HepG2 (cell line): ENCODE measurements around the gene TBKBP1.

Source experiments
- CENPT ChIP-seq: sonication (generic); formaldehyde crosslinking; IDR thresholded peaks from 2 replicates; pipeline ENCODE4 v1.8.0; 2022; ENCODE audit warnings: low read depth, mild to moderate bottlenecking, moderate library complexity, missing genetic modification reagents
- KLF6 ChIP-seq: IDR thresholded peaks from 2 replicates; pipeline ENCODE4 v1.8.0; 2016; ENCODE audit warnings: missing biosample characterization, missing genetic modification reagents
- NFRKB ChIP-seq: fragments of 450-650 bp; IDR thresholded peaks from 2 replicates; pipeline ENCODE4 v1.6.1; 2017
- PBX3 ChIP-seq: sonication (generic); formaldehyde crosslinking; IDR thresholded peaks from 2 replicates; pipeline ENCODE4 v1.8.1; 2023; ENCODE audit warnings: missing genetic modification reagents, inconsistent platforms, borderline replicate concordance
- ZBTB10 ChIP-seq: sonication (generic); formaldehyde crosslinking; IDR thresholded peaks from 2 replicates; pipeline ENCODE4 v1.4.0; 2020; ENCODE audit warnings: missing genetic modification reagents, borderline replicate concordance
- ZBTB33 ChIP-seq: sonication (generic); formaldehyde crosslinking; IDR thresholded peaks from 2 replicates; pipeline ENCODE4 v1.4.0; 2020; ENCODE audit warnings: missing genetic modification reagents
- ZNF280D ChIP-seq: sonication (generic); formaldehyde crosslinking; IDR thresholded peaks from 2 replicates; pipeline ENCODE4 v1.5.1; 2020; ENCODE audit warnings: mild to moderate bottlenecking, missing genetic modification reagents
- ZNF614 ChIP-seq: IDR thresholded peaks from 2 replicates; pipeline ENCODE4 v1.6.1; 2018; ENCODE audit warnings: missing biosample characterization, missing genetic modification reagents, inconsistent platforms, borderline replicate concordance

GRCh38 chr17:47725446-47726111 is 31.6 kb downstream of the TBKBP1 start:
- TF ChIP-seq ZBTB33 (CRISPR knock-in tag) = no peak
- TF ChIP-seq ZBTB10 (CRISPR knock-in tag) = no peak
- no peak for TF ChIP-seq ZNF614 (CRISPR knock-in tag)
- no peak for TF ChIP-seq NFRKB
- no peak for TF ChIP-seq CENPT (CRISPR knock-in tag)
- TF ChIP-seq PBX3 (CRISPR knock-in tag) = no peak
- no peak for TF ChIP-seq ZNF280D (CRISPR knock-in tag)
- no peak for TF ChIP-seq KLF6 (CRISPR knock-in tag)
